ENCODE data around the gene PTPRN. TPM values are rescaled to one million over a fixed set of nuclear protein-coding genes. Genes with fewer than 3 reads are reported as not detected.

The PTPRN gene
- total RNA-seq, 1 donor from 2014 or later, result 0.60 TPM

- H3K4me3 ChIP-seq, result no peak overlapping the region
- no peak for DNase-seq (ENCODE audit: low spot score)
- H3K9me3 Mint-ChIP-seq, result no peaks in the 10 kb centered on the region
- H3K79me2 ChIP-seq (ENCODE audit: low read depth), result no peaks in the 10 kb centered on the region
- no peaks in the 10 kb centered on the region for H3K36me3 ChIP-seq
- H3K36me3 Mint-ChIP-seq, result peaks cover 2% of the 10 kb centered on the region
- no peak for TF ChIP-seq CTCF (IDR thresholded peaks at IDR 0.05)
- no peak for TF ChIP-seq EZH2 (IDR thresholded peaks at IDR 0.05)
- TF ChIP-seq EZH2phosphoT487 (IDR thresholded peaks at IDR 0.05), result no peak
- no peak overlapping the region for H3K4me2 ChIP-seq
- H3K27ac Mint-ChIP-seq, result no peak overlapping the region
- peaks cover 3% of the 10 kb centered on the region for H3F3A ChIP-seq (ENCODE audit: low read depth)
- no peaks in the 10 kb centered on the region for H3K9me3 ChIP-seq (ENCODE audit: low read depth)
- peaks cover 16% of the 10 kb centered on the region for H3K4me1 ChIP-seq
- no peak overlapping the region for H3K4me3 Mint-ChIP-seq
- no peak overlapping the region for H3K9ac ChIP-seq
- peaks cover 62% of the 10 kb centered on the region for H3K27me3 ChIP-seq
- H3K27me3 Mint-ChIP-seq (ENCODE audit: insufficient read depth, low read depth), result peaks cover 42% of the 10 kb centered on the region
- H3K4me1 Mint-ChIP-seq, result peaks cover 34% of the 10 kb centered on the region
- H4K20me1 ChIP-seq (ENCODE audit: low read depth), result no peaks in the 10 kb centered on the region
- no peak overlapping the region for H2AFZ ChIP-seq (replicated peaks)
- no peak overlapping the region for H3K27ac ChIP-seq
Observed at GRCh38 chr2:219354582-219354981, 45.4 kb upstream of the PTPRN start.

- H3K4me3 ChIP-seq, result no peak overlapping the region
- Mint-ChIP-seq H3K27me3 (ENCODE audit: insufficient read depth, low read depth) (peaks cover 40% of the 10 kb centered on the region), H3K27ac (no peak overlapping the region), H3K4me1 (peaks cover 38% of the 10 kb centered on the region), H3K36me3 (peaks cover 2% of the 10 kb centered on the region), H3K9me3 (no peaks in the 10 kb centered on the region), H3K4me3 (no peak overlapping the region)
- H3K36me3 ChIP-seq, result no peaks in the 10 kb centered on the region
- H3K4me1 ChIP-seq, result peaks cover 9% of the 10 kb centered on the region
- H3K27me3 ChIP-seq, result peaks cover 54% of the 10 kb centered on the region
- no peak overlapping the region for H3K4me2 ChIP-seq
- no peak overlapping the region for H2AFZ ChIP-seq (replicated peaks)
- H4K20me1 ChIP-seq (ENCODE audit: low read depth), result no peaks in the 10 kb centered on the region
- peaks cover 3% of the 10 kb centered on the region for H3F3A ChIP-seq (ENCODE audit: low read depth)
- H3K79me2 ChIP-seq (ENCODE audit: low read depth), result no peaks in the 10 kb centered on the region
- DNase-seq (ENCODE audit: low spot score), result no peak
- H3K27ac ChIP-seq, result no peak overlapping the region
- no peak for TF ChIP-seq CTCF (IDR thresholded peaks at IDR 0.05)
- H3K9me3 ChIP-seq (ENCODE audit: low read depth), result no peaks in the 10 kb centered on the region
- H3K9ac ChIP-seq, result no peak overlapping the region
Observed at GRCh38 chr2:219353129-219353528, 43.9 kb upstream of the PTPRN start.

DNA sequence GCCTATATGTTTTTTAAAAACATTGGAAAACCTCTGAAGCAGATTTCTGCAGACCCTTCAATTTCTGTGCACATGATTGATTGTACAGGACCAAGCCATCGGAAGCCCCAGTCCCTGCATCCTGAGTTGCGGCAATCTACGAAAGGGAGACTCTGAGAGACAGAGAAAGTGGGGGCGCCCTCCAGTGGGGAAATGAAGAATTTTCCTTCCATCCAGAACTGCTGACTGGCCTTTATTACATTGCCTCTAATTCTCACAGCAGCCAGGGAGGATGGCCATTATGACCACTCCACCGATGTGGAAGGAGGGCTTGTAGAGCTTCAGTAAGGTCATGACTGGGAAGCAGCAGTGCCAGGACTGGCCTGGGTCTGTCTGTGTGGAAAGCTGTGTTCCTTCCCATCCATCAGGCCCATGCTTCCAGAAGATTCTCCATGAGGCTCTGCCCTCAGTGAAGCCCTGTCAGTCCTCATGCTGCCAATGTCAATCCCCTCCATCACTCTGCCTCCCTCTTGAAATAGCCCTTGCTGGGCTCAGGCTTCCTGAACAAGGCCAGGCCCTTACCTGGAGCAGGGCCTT is 43.3 kb upstream of the PTPRN start:
- Histone ChIP-seq H3K4me1 (peaks cover 8% of the 10 kb centered on the region), H3K27ac (no peak overlapping the region), H3K27me3 (peaks cover 52% of the 10 kb centered on the region), H2AFZ (replicated peaks) (no peak overlapping the region), H4K20me1 (ENCODE audit: low read depth) (no peaks in the 10 kb centered on the region), H3K4me3 (no peak overlapping the region), H3K4me2 (no peak overlapping the region), H3K9me3 (ENCODE audit: low read depth) (no peaks in the 10 kb centered on the region), H3K36me3 (no peaks in the 10 kb centered on the region), H3K9ac (no peak overlapping the region), H3K79me2 (ENCODE audit: low read depth) (no peaks in the 10 kb centered on the region), H3F3A (ENCODE audit: low read depth) (peaks cover 3% of the 10 kb centered on the region)
- H3K9me3 Mint-ChIP-seq, result no peaks in the 10 kb centered on the region
- peak; percentile 81 for DNase-seq (ENCODE audit: low spot score)
- peak overlapping the region; percentile 80 for H3K27ac Mint-ChIP-seq
- peaks cover 38% of the 10 kb centered on the region for H3K4me1 Mint-ChIP-seq
- peak overlapping the region; percentile 10 for H3K4me3 Mint-ChIP-seq
- H3K27me3 Mint-ChIP-seq (ENCODE audit: insufficient read depth, low read depth), result peaks cover 37% of the 10 kb centered on the region
- TF ChIP-seq EZH2phosphoT487 (IDR thresholded peaks at IDR 0.05) (no peak), CTCF (IDR thresholded peaks at IDR 0.05) (peak; percentile 84), EZH2 (IDR thresholded peaks at IDR 0.05) (no peak)
- H3K36me3 Mint-ChIP-seq, result peaks cover 2% of the 10 kb centered on the region

All from neural progenitor cell (in vitro differentiated cells).